ENCODE measurements around the gene ADORA1.

ADORA1 gene

GRCh38 chr1:203124011-203124410, 3.5 kb upstream of the ADORA1 start:
- DNase-seq, result no peak

GRCh38 chr1:203124546-203125317, 2.8 kb upstream of the ADORA1 start:
- DNase-seq, result no peak

GRCh38 chr1:203126151-203126865, 1.2 kb upstream of the ADORA1 start:
- DNase-seq, result no peak

- no peak for DNase-seq
These were observed 460 bp upstream of the ADORA1 start for GRCh38 chr1:203126866-203127665.

- DNase-seq, result no peak
These were observed 847 bp downstream of the ADORA1 start for GRCh38 chr1:203128431-203128715.

- DNase-seq, result no peak
These were observed 1.4 kb downstream of the ADORA1 start for GRCh38 chr1:203128716-203129500.

- no peak for DNase-seq
These were observed 2.1 kb downstream of the ADORA1 start for GRCh38 chr1:203129501-203130231.

- no peak for DNase-seq
These were observed 2.9 kb downstream of the ADORA1 start for GRCh38 chr1:203130358-203130985.

GRCh38 chr1:203131548-203132200, 4.1 kb downstream of the ADORA1 start:
- no peak for DNase-seq

- no peak for DNase-seq
These were observed 6.6 kb downstream of the ADORA1 start for GRCh38 chr1:203133970-203134725.

- no peak for DNase-seq
These were observed 8.2 kb downstream of the ADORA1 start for GRCh38 chr1:203135636-203136305.

- no peak for DNase-seq
These were observed 9.0 kb downstream of the ADORA1 start for GRCh38 chr1:203136409-203137042.

- DNase-seq, result no peak
These were observed 9.8 kb downstream of the ADORA1 start for GRCh38 chr1:203137324-203137723.

- no peak for DNase-seq
These were observed 10.5 kb downstream of the ADORA1 start for GRCh38 chr1:203138066-203138465.

- no peak for DNase-seq
These were observed 12.5 kb downstream of the ADORA1 start for GRCh38 chr1:203139976-203140475.

GRCh38 chr1:203140743-203141520, 13.4 kb downstream of the ADORA1 start:
- DNase-seq, result no peak

GRCh38 chr1:203142124-203142523, 14.6 kb downstream of the ADORA1 start:
- no peak for DNase-seq

GRCh38 chr1:203142684-203143408, 15.3 kb downstream of the ADORA1 start:
- DNase-seq, result no peak
